Uterus (tissue), 4 donors: Measurements from ENCODE around the gene TXNDC5. TPM values are rescaled to one million over a fixed set of nuclear protein-coding genes. Genes with fewer than 3 reads are reported as not detected.

Experiments
- DNase-seq, 2 donors: peaks; one replicate each; pipeline ENCODE4 v3.0.0-alpha.2; 2019 to 2020
- H3K27ac ChIP-seq, 2 donors: fragments of 200-600 bp; sonication (generic); 1 replicate in 1 of 2; 2 replicates in 1 of 2; pipeline ENCODE4 v1.5.1; 2016 to 2018
- H3K27me3 ChIP-seq, 2 donors: fragments of 200-600 bp; sonication (generic); one replicate each; pipeline ENCODE4 v1.5.1; 2018 to 2019; ENCODE audit warnings: control low read depth in 1 of 2
- H3K36me3 ChIP-seq, 2 donors: fragments of 200-600 bp; sonication (generic); one replicate each; pipeline ENCODE4 v1.5.1; 2019; ENCODE audit warnings: control low read depth in 1 of 2
- H3K4me1 ChIP-seq, 2 donors: fragments of 200-600 bp; sonication (generic); one replicate each; pipeline ENCODE4 v1.5.1; 2018 to 2019; ENCODE audit warnings: control low read depth in 1 of 2
- H3K4me3 ChIP-seq, 2 donors: fragments of 200-600 bp; sonication (generic); 1 replicate in 1 of 2; 2 replicates in 1 of 2; pipeline ENCODE4 v1.5.1; 2018 to 2019; ENCODE audit warnings: mild to moderate bottlenecking in 1 of 2
- H3K9me3 ChIP-seq, 2 donors: fragments of 200-600 bp; sonication (generic); one replicate each; pipeline ENCODE4 v1.5.1; 2019; ENCODE audit warnings: control low read depth in 1 of 2
- POLR2A ChIP-seq, 2 donors: fragments of 450-650 bp; IDR thresholded peaks; one replicate each; pipeline ENCODE4 v1.6.1; 2016; ENCODE audit warnings: antibody characterized with exemption in 2 of 2, mild to moderate bottlenecking in 1 of 2, moderate library complexity in 1 of 2
- intact Hi-C: fragments of 100-400 bp; cut with DNase I; formaldehyde crosslinking; loops from one replicate; pipeline ENCODE4 v1.15.1; 2023; ENCODE audit warnings: low total_unique reads
- total RNA-seq, 4 donors: library from RNA; depleted of rRNA in 3 of 4; stranded (reverse); fragments of >200 nt in 3 of 4; gene quantifications; one replicate each; pipeline versions ENCODE4 v1.1.0 to v1.2.4, GENCODE V29; 2014 to 2023
- TF ChIP-seq, protein P1 (sequence below), 4 experiments: fragments of 200-600 bp in 2 of 4; fragments of 450-650 bp in 2 of 4; sonication (generic) in 2 of 4; IDR thresholded peaks; one replicate each; pipeline ENCODE4 v1.5.1; 2016 to 2019; ENCODE audit warnings: antibody characterized with exemption in 4 of 4, mild to moderate bottlenecking in 2 of 4, moderate library complexity in 1 of 4
- donor health status: DM: yes; HTN: yes; CAD: no.

The TXNDC5 gene
- total RNA-seq, 4 donors from 2014 or later = 70.8 to 279 (median 104) TPM

- H3K27ac ChIP-seq = no peak overlapping the region
- no peaks in the 10 kb centered on the region for H3K36me3 ChIP-seq
- H3K9me3 ChIP-seq = no peaks in the 10 kb centered on the region
- H3K4me1 ChIP-seq = no peaks in the 10 kb centered on the region
- DNase-seq = no peak
- no peak overlapping the region for H3K4me3 ChIP-seq
- H3K27me3 ChIP-seq = no peaks in the 10 kb centered on the region
- intact Hi-C loops = no loop called here
- TF ChIP-seq POLR2A (IDR thresholded peaks at IDR 0.05) = no peak
- TF ChIP-seq, protein P1, sequence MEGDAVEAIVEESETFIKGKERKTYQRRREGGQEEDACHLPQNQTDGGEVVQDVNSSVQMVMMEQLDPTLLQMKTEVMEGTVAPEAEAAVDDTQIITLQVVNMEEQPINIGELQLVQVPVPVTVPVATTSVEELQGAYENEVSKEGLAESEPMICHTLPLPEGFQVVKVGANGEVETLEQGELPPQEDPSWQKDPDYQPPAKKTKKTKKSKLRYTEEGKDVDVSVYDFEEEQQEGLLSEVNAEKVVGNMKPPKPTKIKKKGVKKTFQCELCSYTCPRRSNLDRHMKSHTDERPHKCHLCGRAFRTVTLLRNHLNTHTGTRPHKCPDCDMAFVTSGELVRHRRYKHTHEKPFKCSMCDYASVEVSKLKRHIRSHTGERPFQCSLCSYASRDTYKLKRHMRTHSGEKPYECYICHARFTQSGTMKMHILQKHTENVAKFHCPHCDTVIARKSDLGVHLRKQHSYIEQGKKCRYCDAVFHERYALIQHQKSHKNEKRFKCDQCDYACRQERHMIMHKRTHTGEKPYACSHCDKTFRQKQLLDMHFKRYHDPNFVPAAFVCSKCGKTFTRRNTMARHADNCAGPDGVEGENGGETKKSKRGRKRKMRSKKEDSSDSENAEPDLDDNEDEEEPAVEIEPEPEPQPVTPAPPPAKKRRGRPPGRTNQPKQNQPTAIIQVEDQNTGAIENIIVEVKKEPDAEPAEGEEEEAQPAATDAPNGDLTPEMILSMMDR (IDR thresholded peaks at IDR 0.05) = no peak
These were observed 23.2 kb upstream of the TXNDC5 start for GRCh38 chr6:7933794-7934193.

GRCh38 chr6:7932625-7933024, 22.0 kb upstream of the TXNDC5 start:
- Histone ChIP-seq H3K9me3 (no peaks in the 10 kb centered on the region), H3K4me3 (no peak overlapping the region), H3K27me3 (no peaks in the 10 kb centered on the region), H3K36me3 (no peaks in the 10 kb centered on the region), H3K27ac (no peak overlapping the region), H3K4me1 (no peaks in the 10 kb centered on the region)
- DNase-seq = no peak
- no peak for TF ChIP-seq POLR2A (IDR thresholded peaks at IDR 0.05)
- TF ChIP-seq, protein P1 (IDR thresholded peaks at IDR 0.05) = no peak
- intact Hi-C loops = no loop called here

- H3K4me1 ChIP-seq = no peaks in the 10 kb centered on the region
- TF ChIP-seq, protein P1 (IDR thresholded peaks at IDR 0.05) = no peak
- no peak for TF ChIP-seq POLR2A (IDR thresholded peaks at IDR 0.05)
- no peak overlapping the region for H3K4me3 ChIP-seq
- H3K36me3 ChIP-seq = no peaks in the 10 kb centered on the region
- H3K27me3 ChIP-seq = no peaks in the 10 kb centered on the region
- peaks cover 0 to 5% of the 10 kb centered on the region in 2 donors for H3K9me3 ChIP-seq
- intact Hi-C loops = no loop called here
- no peak for DNase-seq
- H3K27ac ChIP-seq = no peak overlapping the region
These were observed 14.3 kb upstream of the TXNDC5 start for GRCh38 chr6:7924867-7925266.

GRCh38 chr6:7922596-7922995, 12.0 kb upstream of the TXNDC5 start:
- H3K27me3 ChIP-seq = no peaks in the 10 kb centered on the region
- H3K4me1 ChIP-seq = no peaks in the 10 kb centered on the region
- H3K4me3 ChIP-seq = no peak overlapping the region
- H3K36me3 ChIP-seq = no peaks in the 10 kb centered on the region
- no peak overlapping the region for H3K27ac ChIP-seq
- no peak for DNase-seq
- peaks cover 0 to 5% of the 10 kb centered on the region in 2 donors for H3K9me3 ChIP-seq
- TF ChIP-seq POLR2A (IDR thresholded peaks at IDR 0.05) = no peak
- TF ChIP-seq, protein P1 (IDR thresholded peaks at IDR 0.05) = no peak
- intact Hi-C loops = no loop called here

DNA sequence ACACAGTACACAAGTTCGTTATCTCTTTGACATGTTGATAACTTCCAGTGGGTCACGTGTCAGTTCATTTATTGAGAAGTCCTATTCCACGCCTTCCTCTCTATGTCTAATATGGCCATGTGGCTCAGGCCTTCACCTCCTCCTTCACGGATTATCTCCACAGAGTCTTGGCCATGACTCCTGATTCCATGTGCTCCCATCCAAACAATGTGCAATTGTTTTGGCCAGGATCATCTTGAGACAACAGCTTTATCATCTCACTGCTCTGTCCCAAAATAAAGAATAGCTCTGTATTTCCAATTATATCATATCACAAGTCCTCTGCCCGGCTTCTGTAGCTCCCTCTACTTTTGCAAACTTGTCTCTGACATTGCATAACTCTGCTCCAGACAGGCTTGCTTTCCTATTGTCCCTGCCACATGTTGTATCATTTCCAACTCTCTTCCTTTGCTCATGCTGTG, 11.1 kb upstream of the TXNDC5 start:
- DNase-seq = no peak
- H3K4me3 ChIP-seq = no peak overlapping the region
- no peaks in the 10 kb centered on the region for H3K4me1 ChIP-seq
- H3K27ac ChIP-seq = no peak overlapping the region
- H3K27me3 ChIP-seq = no peaks in the 10 kb centered on the region
- no peaks in the 10 kb centered on the region for H3K36me3 ChIP-seq
- no peak for TF ChIP-seq POLR2A (IDR thresholded peaks at IDR 0.05)
- TF ChIP-seq, protein P1 (IDR thresholded peaks at IDR 0.05) = no peak
- intact Hi-C loops = no loop called here
- peaks cover 0 to 5% of the 10 kb centered on the region in 2 donors for H3K9me3 ChIP-seq
